GM18519 (cell line): ENCODE results near the gene CEND1.

Experiments used
- ATAC-seq: cut with Tn5 transposase; IDR thresholded peaks from one replicate; pipeline ENCODE4 v1.9.1; 2021; ENCODE audit warnings: mild to moderate bottlenecking, moderate library complexity; ENCODE audit not compliant: unreplicated experiment, low FRiP score

The CEND1 gene

GRCh38 chr11:796565-797295 lies 6.8 kb upstream of the CEND1 start:
- no peak for ATAC-seq

GRCh38 chr11:795634-796564 lies 6.0 kb upstream of the CEND1 start:
- no peak for ATAC-seq

GRCh38 chr11:794766-795633 lies 5.1 kb upstream of the CEND1 start:
- ATAC-seq = no peak

- no peak for ATAC-seq
These were observed 4.3 kb upstream of the CEND1 start for GRCh38 chr11:794013-794765.

GRCh38 chr11:793556-793955 lies 3.7 kb upstream of the CEND1 start:
- no peak for ATAC-seq

GRCh38 chr11:792873-793272 lies 3.0 kb upstream of the CEND1 start:
- ATAC-seq = no peak

GRCh38 chr11:792535-792821 lies 2.6 kb upstream of the CEND1 start:
- ATAC-seq = no peak

- no peak for ATAC-seq
These were observed 2.0 kb upstream of the CEND1 start for GRCh38 chr11:791658-792534.

GRCh38 chr11:790721-791564 lies 1.1 kb upstream of the CEND1 start:
- ATAC-seq = no peak

GRCh38 chr11:788953-789940 lies 643 bp downstream of the CEND1 start:
- ATAC-seq = no peak

- ATAC-seq = no peak
These were observed 1.8 kb downstream of the CEND1 start for GRCh38 chr11:788009-788640.

GRCh38 chr11:787084-787675 lies 2.7 kb downstream of the CEND1 start:
- ATAC-seq = no peak

- no peak for ATAC-seq
These were observed 3.4 kb downstream of the CEND1 start for GRCh38 chr11:786235-787083.

GRCh38 chr11:783581-784015 lies 6.3 kb downstream of the CEND1 start:
- ATAC-seq = no peak
